Measurements from ENCODE around the gene SLC44A5.

SLC44A5 gene

GRCh38 chr1:75170981-75171380 is 439.9 kb downstream of the SLC44A5 start:
- no peak for DNase-seq

- no peak for DNase-seq
These were observed 440.9 kb downstream of the SLC44A5 start for GRCh38 chr1:75170011-75170410.

- no peak for DNase-seq
These were observed 444.1 kb downstream of the SLC44A5 start for GRCh38 chr1:75166821-75167220.

- DNase-seq = no peak
These were observed 445.6 kb downstream of the SLC44A5 start for GRCh38 chr1:75165264-75165663.

- DNase-seq = no peak
These were observed 451.8 kb downstream of the SLC44A5 start for GRCh38 chr1:75159154-75159553.

Measured in suppressor macrophage treated with lipopolysaccharide for 1 hour (primary cell).